Activated gamma-delta T cell treated with Interleukin-2 at 50 U/mL for 16 hours (primary cell): Measurements from ENCODE around the gene METTL24.
"Not testable (repeated sequence)": the region's sequence is repeated elsewhere in the genome, so short reads cannot be mapped to it uniquely, and the experiment has no call there.

Experiments used
- DNase-seq: peaks from one replicate; pipeline ENCODE4 v3.0.0-alpha.2; 2020

The METTL24 gene

DNA sequence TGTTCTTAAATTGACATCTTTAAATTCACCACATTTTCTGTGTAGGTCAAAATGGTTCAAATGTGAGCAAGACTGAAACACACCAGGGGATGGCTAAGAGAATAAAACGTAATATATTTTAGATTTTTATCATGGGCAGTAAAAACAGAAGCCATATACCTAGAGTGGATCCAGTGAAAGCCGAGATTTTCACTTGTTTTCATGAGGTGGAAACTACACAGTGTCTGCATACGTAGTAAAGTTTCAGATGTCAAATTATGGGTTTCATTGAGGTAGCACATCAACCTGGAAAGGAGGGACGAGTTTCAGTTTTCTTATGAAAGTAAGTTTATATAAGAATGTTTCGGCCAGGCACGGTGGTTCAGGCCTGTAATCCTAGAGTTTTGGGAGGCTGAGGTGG is 25.9 kb downstream of the METTL24 start:
- no peak for DNase-seq

DNA sequence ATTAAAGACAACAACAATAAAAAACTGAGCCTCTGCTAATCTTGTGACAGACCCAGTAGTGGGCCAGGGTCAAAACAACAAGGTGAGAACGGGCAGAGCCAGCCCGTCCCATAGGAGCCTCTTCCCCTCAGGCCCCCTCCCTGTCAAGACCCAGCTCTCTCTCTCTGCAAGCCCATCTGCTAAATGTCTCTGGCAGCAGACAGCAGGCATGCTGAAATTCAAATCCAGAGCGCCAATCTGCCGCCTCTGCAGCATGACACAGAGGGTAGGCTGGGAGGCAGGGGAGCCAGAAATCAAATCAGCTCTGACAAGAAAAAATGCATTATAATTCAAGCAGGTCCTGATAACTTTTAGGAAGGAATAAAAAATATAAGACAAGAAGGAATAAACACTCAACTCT is 26.3 kb downstream of the METTL24 start:
- no peak for DNase-seq

DNA sequence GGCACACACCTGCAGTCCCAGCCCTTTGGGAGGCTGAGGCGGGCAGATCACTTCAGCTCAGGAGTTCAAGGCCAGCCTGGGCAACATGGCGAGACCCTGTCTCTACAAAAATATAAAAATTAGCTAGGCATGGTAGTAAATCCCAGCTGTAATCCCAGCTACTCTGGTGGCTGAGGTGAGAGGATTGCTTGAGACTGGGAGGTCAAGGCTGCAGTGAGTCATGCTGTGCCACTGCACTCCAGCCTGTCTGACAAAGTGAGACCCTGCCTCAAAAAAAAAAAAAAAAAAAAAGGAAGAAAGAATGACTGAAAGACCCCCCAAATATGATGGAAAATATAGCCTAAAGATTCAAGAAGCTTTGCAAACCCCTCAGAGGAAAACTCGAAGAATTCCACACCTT is 26.8 kb downstream of the METTL24 start:
- no peak for DNase-seq

DNA sequence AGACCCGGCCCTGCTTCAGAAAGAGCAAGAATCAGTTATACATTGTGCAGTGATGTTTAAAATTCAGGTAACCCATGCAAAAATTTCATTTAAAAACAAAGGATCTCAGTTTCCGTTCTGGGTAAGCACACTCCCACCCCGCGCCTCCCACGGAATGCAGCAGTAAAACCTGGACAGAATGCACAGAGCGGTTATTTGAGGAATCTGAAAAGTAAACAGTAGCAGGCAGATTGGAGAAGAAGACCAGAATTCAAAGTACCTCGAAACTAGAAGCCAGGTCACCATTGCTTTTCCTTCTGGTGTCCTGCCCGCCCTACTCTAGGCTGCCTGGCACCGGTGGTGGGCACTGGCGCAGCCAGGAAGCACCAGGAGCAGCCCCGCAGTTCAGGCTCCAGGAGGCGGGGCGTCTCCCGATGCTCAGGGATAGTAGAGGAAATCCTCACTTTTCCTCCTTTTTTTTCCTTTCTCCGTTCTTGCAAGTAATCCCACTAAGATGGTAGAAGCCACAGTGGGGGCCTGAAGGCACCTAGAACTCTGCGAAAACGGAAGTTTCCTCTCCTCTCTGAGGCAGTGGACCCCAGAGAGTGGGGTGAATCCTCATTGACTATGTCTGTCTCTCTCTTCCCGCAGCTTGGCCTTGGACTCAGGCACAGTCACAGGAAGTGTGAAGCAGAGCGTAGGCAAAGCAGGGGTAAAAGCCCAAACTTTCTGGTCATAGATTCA is 28.3 kb downstream of the METTL24 start:
- DNase-seq, result no peak

DNA sequence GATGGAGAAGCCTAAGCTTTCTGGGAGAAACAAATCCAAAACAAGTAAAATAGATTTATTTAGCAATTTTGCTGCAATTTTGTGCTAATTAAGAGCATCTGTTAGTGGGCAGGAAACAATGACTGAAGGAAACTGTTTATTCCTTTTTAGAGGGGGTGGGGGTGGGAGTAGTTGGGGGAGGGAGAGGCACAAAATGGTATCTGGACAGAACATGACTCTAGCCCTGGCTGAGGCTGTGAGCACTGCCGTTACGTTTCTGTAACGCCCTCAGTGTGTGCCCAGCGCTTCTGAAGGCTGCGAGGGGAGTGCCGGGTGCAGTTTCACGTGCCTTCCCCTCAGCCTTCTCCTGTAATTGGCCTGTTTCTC is 28.8 kb downstream of the METTL24 start:
- DNase-seq, result no peak

DNA sequence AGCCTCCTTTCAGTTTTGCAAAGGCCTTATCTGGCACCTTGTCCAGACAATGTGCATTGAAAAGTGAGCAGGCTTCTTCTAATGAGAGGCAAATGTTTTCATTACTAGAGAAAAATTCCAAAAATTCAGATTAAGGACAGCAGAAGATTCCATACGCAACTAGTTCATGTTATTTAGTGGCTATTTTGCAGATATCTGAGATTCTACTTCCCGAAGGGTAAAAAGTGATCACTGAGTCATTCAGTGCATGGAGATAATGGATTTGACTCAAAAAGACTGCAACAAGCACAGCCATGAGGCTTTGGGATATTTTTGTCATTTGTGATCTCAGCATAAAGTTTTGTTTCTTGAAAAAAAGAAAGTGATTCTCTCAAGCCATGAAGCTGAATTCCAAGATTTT is 29.9 kb downstream of the METTL24 start:
- DNase-seq, result no peak

DNA sequence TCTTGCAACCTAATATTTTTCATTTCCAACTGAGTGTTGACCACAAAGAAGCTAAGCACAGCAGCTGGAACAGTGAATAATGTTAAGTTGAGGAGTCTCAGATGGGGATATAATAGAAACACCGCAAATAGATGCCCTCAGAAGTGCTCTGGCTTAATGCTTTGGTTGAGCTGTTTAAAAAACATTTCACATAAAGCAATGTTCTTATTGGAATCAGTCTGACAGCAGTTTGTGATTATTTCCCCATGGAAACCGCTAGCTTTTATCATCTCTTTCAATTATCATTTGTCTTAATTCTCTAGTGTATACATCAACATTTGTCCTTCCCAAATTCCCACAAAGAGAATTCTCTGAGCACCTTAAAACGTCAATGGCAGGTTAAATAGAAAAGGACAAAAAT is 30.8 kb downstream of the METTL24 start:
- DNase-seq, result no peak

DNA sequence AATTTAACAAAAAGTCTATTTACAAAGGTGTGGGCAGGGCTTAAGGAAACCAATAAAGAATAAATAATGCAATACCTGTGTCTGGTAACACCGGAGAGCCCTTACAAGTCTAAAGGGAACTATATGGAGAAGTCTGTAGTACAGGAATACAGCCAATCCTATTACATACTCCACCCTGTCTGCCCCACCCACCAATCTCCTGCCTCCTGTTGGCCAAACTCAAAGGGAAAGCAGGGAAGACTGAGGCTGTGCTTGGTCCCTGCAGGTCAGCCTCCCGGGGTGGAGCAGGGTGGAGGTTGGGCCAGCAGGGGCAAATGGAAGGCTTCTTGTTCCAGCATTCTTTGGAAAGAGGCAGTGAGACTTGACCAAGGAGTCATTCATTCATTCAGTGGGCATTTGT is 31.5 kb downstream of the METTL24 start:
- DNase-seq, result no peak

DNA sequence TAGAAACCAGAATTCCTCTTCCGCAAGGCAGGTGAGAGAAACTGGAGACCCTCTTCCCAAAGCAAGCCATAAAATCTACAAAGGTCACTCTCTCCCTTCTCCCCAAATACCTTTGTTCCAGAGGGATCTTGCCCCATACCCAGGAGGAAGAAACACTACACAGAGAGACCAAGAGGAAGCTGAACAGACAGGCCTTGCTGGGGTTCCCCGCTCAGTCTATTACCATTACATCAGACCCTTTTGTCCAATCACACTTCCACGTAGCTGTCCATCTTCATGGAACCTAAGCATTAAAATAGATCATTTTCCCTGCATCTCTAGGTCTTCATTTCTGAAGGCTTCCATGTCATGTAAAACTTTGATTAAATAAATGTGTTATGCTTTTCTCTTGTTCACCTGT is 32.1 kb downstream of the METTL24 start:
- no peak for DNase-seq

DNA sequence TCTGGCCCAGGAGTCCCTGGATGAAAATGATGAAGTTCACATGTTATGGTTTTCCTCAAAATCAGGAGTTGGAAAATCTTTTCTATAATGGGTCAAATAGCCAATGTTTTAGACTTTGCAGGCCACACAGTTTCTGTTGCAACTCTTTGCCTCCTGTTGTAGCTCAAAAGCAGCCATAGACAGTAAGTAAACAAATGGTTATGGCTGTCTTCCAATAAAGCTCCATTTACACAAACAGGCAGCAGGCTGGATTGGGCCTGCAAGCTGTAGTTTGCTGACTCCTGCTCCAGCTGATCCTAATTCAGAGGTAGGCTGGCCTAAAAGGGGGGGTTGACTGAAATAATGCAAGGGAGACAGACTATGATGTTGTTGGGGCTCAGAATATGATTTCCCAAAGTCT is 33.0 kb downstream of the METTL24 start:
- no peak for DNase-seq

DNA sequence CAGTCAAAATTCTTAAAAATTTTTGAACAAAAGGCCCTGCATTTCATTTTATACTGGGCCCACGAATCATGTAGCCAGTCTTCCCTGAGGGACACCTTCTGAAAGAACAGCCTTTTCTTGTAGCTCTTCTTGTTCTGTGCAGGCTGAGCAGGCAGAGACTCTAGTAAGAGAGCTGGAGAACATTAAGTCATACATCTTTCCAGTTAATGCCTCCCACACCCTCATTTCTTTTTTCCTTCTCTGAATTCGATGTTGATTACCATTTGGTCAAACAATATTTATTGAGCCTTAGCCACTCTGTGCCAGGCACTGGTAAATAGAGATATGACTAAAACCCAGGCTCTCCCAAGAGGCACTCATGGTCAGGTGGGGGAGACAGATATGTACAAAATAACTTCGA is 33.6 kb downstream of the METTL24 start:
- no peak for DNase-seq

DNA sequence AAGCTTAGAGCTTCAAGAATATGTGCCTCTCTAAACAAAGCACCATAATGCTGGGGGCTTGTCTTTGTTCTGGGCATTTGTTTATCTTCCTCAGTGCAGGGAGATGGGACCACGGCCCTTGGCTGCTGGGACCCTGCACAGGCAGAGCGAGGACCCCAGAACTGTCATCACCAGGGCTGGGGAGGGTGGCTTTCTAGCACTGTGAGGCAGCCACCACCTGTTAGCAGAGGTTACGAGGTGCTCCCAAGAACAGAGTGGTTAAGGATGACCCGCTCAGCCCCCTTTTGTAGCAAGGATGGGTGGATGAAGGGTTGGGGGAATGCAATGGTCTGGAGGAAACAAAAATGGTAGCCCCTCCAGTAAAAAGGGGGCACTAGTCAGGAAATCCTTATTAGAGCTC is 34.9 kb downstream of the METTL24 start:
- DNase-seq, result no peak

DNA sequence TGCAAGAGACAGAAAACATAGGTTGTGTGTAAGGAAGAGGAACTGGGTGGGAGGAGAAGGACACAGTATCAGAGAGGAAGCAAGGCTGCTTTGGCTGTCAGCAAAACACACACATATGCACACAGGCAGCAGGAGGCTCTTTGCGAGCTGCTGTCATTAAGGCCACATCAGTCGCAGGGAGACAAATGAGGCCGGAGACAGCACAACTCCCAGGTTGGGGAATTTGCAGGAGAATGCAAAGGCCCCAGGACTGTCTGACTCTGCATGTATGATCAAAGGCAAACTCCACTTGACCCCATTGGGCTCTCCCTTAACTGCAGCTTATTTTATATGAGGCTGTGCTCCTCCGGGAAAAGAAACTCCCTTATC is 35.3 kb downstream of the METTL24 start:
- no peak for DNase-seq

DNA sequence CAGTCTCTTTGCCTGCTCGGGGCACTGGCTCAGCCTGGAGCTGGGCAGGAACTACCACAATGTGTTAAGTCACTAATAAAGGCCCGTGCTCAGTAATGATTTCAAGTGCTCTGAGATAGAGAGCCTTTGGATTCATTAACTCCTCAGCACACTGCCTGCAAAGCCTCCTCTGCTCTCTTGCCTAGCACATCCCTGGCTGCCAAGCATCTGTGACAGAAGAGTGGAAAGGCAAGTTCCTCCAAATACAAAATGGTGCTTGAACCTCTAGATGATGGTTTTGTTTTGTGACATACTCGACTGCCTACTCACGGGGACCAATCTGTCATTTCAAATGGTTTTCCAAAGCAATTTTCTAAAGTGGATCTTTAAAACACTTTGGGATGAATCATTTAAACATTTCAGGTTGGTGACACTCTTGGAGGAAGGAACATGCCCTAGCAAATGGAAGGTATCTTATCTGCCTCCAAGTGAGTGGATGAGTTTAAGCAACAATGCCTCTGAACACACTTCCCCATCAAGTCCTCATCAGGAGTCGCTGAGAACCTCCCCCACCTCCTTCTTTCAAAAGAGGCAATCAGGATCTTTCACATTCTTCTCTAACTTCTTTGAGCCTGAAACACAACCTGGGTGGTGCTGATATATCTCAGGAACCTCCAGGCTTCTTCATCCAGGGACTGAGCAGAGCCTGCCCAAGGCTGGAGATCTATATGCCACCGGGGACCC is 35.8 kb downstream of the METTL24 start:
- DNase-seq, result no peak

DNA sequence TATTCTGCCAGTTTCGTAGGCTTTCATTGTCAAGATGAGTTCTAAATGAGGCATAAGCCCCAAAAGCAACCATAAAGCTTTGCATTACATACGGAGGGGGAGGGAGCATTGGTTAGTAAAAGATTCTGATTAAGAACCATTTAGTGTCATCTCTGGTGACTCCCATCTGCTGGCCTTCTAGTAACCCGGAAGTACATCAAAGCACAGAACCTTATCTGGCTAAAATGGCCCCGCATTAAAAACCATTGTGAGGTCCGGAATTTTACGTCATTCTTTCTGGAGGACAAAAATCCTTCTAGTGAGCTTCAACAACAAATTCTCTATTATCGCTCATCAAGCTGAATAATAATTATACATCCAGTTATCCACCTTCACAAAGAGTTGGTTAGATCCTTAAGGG is 37.8 kb downstream of the METTL24 start:
- DNase-seq, result no peak

DNA sequence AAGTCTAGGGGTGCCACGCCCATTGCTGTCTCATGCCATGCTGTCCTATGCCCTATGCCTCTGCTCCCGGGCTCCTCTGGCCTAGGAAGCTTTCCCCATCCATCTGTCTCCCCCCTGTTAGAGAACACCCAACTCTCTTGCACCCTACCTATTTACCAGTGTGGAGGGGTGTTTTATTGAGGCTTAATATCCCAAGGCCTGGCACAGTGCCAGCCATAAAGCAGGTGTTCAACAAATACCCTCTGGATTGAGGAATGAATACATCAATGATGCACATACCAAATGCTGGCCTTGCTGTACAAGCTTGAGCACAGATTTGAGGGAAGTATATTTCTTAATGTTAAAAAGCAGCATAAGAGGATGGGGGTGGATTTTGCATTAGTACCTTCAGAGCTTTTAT is 38.3 kb downstream of the METTL24 start:
- no peak for DNase-seq

DNA sequence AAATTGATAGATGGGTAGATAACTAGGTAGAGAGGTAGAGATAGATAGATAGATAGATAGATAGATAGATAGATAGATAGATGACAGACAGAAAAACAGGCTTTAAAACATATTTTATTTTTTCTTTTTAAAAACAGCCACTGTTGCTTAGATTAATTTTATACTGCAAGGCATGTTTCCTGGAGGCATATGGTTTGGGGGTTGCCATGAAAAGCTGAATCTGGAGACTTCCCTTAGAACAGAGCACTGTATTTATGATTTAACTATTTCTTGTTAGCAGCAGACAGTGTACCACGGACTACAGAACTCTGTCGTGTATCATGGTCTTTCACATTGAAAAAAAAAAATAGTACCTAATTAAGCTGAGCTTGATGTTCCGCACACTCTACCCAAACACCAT is 38.8 kb downstream of the METTL24 start:
- DNase-seq, result no peak

DNA sequence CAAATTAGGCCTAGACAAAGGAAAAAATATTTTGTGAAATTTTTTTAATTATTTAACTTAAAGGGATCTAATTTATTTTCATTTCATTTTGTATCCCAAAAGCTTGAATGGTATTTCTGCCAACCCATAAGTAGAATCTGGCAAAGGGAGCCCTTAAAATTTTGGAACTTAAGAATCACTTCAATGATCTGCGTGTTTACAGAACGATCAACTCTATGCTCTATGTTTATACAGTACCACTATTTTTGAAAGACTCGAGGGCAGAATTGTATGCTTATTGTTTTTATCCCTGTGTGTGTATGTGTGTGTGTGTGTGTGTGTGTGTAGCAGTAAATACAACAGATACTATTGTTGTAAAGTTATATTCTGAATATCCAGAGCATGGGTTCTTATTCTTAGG is 39.2 kb downstream of the METTL24 start:
- DNase-seq, result no peak

DNA sequence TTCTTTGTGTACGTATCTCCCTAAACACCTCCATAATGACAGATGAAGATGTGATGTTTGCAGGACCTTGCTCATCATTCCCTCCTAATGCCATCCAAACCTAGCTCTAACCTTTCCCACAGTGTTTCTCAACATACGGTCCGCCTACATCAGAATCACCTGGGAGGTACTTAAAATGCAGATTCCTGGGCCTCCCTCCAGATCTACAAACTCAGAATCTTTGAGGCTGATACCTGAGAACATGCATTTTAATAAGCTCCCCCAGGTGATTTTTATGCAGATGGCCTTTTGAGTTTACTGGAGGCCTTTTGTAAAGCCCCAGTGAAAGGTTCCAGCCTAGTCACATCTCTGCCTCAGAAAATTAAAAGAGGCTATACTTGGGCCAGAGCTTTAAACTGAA is 40.5 kb downstream of the METTL24 start:
- no peak for DNase-seq

DNA sequence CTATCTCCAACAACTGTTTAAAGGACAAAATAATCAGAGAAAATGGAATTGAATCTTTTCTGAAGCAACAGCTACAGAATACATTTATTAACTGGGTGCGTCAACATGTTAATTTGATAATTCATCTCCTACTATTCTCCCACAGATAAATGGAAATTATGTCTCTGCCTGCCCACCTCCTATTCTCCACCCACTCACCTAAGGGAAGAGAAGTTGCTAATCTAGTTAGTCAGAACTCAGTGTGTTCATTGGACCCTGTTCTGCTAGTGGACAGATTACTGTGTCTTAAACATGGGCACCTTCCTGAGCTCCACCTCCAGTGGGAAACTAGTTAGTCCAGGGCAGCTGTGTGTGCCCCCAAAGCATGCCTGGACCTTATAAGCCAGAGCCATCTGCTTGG is 41.0 kb downstream of the METTL24 start:
- no peak for DNase-seq

DNA sequence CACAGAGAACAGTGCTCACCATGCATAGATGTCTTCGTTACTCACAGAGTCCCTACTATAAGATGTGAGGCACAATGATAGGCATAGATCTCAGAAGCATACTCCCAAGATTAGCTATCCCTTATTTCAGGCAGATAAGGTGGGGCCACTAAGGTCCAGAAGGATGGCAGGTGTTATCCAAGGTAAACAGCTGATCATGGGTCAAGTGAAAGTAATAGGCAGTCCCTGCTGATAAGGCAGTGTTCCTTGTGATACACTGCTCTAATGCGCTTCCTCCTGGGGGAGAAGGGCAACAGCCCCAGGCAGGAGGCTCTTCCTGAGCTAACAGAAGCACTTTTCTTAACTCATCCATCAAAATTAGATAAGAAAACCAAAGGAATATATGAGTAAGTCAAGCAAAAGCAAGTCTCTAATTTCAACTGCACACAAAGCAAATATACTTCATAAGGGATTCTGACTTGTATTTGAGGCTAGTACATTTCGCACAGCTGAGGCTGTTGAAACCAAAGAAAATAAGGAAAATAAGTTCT is 42.2 kb downstream of the METTL24 start:
- no peak for DNase-seq

DNA sequence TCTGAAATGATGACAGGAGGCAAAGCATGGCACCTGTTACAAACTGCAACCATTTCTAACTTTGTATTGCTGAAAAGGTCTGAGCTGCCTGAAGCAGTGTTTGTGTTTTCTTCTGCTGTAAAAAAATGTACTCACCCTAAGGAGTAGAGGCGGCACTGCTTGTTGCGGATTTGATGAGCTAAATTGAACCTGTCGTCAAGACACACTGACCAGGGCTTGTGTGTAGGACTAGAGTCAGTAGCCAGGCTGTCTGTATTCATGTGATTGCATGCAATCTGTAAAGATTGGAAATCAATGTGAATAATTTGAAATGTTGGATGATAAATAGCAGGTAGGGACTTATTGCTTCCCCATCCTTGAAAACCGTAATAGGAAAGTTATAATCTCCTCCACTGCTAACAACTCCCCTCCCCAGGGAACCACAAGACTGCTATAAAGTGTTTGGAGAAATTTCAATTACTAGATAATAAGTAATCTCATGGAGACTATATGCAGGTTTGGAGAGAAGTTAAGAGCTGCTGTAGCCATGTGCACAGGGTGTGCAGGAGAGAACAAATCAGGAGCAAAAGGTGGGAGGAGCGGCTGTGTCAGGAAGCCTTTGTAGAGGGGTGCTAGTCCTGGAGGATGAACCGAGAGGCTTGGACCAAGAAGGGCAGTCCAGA is 42.8 kb downstream of the METTL24 start:
- no peak for DNase-seq

DNA sequence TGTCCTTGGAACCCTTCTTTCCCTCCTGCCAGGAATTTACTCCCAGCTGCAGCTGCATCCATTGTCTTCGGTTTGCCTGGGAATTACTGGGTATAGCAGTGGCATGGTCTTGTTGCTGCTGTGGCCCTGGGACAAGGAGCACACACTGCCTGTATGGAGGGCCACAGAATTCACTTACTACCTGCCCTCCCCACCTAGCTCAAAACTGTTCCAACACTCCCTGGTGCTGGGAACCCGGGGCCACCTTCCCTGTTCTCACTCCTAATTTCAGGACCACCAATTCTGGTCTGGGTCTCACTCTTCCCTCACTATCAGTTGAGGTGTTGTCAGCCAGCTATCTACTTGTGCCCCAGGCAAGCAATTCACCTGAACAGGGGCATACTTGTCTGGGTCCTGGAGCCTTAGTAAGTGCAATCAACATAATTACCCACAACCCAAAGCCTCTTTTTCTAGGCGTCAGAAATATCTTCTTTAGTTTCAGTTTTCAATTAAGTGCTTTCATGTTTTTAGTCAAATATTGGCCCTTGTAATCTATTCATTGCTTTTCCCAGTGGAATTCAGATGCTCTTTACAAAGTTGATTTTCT is 47.2 kb downstream of the METTL24 start:
- DNase-seq, result no peak

DNA sequence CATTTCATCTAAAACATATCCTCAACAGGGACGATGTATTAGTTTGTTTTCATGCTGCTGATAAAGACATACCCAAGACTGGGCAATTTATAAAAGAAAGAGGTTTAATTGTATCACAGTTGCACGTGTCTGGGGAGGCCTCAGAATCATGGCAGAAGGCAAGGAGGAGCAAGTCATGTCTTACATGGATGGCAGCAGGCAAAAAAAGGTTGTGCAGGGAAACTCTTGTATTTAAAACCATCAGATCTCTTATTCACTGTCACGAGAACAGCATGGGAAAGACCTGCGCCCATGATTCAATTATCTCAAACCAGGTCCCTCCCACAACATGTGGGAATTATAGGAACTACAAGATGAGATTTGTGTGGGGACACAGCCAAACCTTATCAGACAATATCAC is 48.7 kb downstream of the METTL24 start:
- not testable (repeated sequence) for DNase-seq
